Measurements from ENCODE around the gene KDM4E.

The KDM4E gene

DNA sequence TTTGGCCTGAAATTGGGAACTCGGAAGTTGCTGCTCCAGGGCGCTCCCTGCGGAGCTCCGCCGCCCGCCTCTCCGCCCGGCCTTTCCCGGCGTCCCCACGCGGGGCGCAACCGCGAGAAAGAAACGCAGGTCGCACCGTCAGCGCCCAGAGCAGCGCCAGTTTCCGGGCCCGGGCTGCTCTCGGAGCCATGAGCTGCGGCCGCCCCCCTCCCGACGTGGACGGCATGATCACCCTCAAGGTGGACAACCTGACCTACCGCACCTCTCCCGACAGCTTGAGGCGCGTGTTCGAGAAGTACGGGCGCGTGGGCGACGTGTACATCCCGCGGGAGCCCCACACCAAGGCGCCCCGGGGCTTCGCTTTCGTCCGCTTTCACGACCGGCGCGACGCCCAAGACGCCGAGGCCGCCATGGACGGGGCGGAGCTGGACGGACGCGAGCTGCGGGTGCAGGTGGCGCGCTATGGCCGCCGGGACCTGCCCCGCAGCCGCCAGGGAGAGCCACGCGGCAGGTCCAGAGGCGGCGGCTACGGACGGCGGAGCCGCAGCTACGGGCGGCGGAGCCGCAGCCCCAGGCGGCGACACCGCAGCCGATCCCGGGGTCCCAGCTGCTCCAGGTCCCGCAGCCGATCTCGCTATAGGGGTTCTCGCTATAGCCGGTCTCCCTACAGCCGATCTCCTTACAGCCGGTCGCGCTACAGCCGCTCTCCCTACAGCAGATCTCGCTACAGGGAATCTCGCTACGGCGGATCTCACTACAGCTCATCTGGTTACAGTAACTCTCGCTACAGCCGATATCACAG is 42.2 kb downstream of the KDM4E start:
- Mint-ChIP-seq H3K9me3 (no peaks in the 10 kb centered on the region), H3K27me3 (no peaks in the 10 kb centered on the region), H3K36me3 (peaks cover 14% of the 10 kb centered on the region), H3K4me1 (peaks cover 32% of the 10 kb centered on the region), H3K27ac (peak overlapping the region; percentile 97), H3K4me3 (peak overlapping the region; percentile 100)
- ATAC-seq = peak; percentile 86

DNA sequence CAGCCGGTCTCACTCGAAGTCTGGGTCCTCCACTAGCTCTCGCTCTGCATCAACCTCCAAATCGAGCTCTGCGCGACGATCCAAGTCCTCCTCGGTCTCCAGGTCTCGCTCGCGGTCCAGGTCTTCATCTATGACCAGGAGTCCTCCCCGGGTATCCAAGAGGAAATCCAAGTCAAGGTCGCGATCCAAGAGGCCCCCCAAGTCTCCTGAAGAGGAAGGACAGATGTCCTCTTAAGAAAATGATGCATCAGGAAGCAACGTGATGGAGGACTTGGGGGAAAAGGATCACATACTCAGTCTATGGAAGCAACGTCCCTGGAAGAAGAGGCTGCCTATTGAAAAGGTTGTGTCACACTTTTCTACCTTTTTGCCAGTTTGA is 42.8 kb downstream of the KDM4E start:
- H3K36me3 Mint-ChIP-seq = peaks cover 18% of the 10 kb centered on the region

DNA sequence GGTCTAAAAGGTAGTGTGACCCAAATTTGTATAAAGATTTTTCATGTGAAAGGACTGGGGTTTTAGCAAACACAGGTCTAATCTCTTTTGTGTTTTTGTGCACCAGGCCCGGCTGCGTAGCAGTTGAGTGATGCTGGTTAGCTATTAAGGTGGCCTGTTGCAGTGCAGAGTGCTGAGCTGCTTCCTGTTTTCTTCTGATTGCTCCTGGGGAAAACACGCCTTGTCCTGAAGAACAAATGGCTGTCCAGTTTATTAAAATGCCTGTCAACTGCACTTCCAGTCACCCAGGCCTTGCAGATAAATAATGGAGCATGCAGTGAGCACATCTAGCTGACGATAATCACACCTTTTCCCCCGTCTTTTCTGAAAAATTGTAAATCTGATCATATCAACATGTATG is 43.5 kb downstream of the KDM4E start:
- Mint-ChIP-seq H3K4me1 (peaks cover 38% of the 10 kb centered on the region), H3K27ac (peak overlapping the region; percentile 97), H3K9me3 (no peaks in the 10 kb centered on the region)

More for the DNA sequence above, 42.8 kb downstream of the KDM4E start:
- peak overlapping the region; percentile 97 for H3K27ac Mint-ChIP-seq
- no peak for ATAC-seq
- H3K27me3 Mint-ChIP-seq = no peaks in the 10 kb centered on the region
- H3K9me3 Mint-ChIP-seq = no peaks in the 10 kb centered on the region
- peaks cover 36% of the 10 kb centered on the region for H3K4me1 Mint-ChIP-seq
- peak overlapping the region; percentile 100 for H3K4me3 Mint-ChIP-seq

DNA sequence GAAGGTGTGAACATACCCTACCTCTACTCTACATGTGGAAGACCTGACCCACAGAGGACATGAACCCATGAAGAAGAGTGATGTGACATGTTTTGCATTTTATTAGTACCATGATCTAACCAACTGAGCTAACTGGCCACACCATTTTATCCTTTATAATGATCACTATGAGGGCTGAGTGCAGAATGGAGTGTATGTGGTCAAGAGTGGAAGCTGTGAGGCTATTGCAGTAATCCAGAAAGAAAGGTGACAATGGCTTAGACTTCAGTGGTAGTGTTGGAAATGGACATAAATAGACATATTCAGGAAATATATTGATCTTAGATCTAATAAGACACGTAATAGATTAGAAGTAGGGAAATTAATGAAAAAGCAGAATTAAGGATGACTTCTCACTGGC is 45.4 kb downstream of the KDM4E start:
- no peak for ATAC-seq
- Mint-ChIP-seq H3K4me1 (peaks cover 38% of the 10 kb centered on the region), H3K9me3 (no peaks in the 10 kb centered on the region), H3K4me3 (no peak overlapping the region), H3K36me3 (peaks cover 21% of the 10 kb centered on the region), H3K27me3 (no peaks in the 10 kb centered on the region), H3K27ac (no peak overlapping the region)

More for the DNA sequence above, 43.5 kb downstream of the KDM4E start:
- peaks cover 21% of the 10 kb centered on the region for H3K36me3 Mint-ChIP-seq
- ATAC-seq = peak; percentile 81
- peak overlapping the region; percentile 100 for H3K4me3 Mint-ChIP-seq
- H3K27me3 Mint-ChIP-seq = no peaks in the 10 kb centered on the region

DNA sequence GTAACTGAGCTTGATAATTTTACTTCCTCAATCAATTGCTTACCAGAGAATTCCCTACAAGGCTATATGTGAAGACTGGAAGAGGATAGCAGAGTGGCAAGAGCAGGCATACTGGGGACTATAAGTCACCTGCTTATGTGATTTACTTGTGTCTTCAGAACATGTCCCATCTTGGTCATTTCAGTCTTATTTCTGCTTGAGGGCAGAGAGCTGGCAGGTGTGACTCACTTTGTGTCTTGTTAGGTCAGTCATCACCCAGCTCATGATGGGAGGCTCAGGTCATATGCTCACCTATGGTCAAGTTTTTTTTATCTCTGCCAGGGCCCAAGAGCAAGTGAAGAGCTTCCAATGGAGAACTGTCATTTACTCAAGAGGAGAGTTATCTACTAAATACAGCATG is 47.9 kb downstream of the KDM4E start:
- Mint-ChIP-seq H3K27me3 (no peaks in the 10 kb centered on the region), H3K36me3 (peaks cover 21% of the 10 kb centered on the region), H3K9me3 (no peaks in the 10 kb centered on the region), H3K4me3 (no peak overlapping the region), H3K4me1 (peaks cover 39% of the 10 kb centered on the region), H3K27ac (no peak overlapping the region)
- ATAC-seq = no peak

DNA sequence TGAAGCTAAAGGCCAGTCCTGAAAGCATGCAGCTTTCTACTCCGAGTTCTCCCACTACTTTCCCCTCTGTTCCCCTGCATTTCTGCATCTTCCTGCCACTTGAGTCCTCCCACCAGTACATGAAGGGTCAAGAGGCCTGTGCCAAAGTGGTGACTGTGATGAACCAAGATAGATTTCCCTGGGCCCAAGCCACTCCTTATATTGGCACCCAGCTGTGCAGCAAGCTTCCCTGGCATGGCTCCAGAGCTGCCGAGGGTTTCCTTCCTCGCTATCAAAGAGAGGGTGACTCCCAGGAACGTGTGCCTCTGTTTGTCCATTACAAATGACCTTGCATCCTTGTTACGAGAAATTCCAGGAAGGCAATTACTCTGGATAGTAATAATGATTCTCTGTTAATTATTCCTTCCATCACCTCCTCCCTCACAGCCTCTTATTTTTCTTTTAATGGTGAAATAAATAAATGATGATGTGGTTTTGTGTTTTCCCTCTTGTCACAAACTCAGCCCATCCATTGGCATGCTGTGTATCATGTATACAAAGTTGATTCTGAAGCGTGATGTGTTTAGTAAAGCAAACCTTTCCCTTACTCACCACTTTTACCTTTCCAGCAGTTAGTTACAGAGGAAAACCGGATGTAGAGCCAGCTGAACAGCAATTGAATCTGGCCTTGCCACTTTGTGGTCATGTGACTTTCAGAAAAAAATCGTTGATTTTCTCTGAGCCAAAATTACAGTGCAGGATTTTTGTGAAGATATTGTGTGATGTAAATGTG is 49.9 kb downstream of the KDM4E start:
- Mint-ChIP-seq H3K36me3 (peaks cover 15% of the 10 kb centered on the region), H3K4me1 (peaks cover 23% of the 10 kb centered on the region), H3K27me3 (no peaks in the 10 kb centered on the region), H3K4me3 (no peak overlapping the region), H3K27ac (no peak overlapping the region), H3K9me3 (no peaks in the 10 kb centered on the region)
- no peak for ATAC-seq

DNA sequence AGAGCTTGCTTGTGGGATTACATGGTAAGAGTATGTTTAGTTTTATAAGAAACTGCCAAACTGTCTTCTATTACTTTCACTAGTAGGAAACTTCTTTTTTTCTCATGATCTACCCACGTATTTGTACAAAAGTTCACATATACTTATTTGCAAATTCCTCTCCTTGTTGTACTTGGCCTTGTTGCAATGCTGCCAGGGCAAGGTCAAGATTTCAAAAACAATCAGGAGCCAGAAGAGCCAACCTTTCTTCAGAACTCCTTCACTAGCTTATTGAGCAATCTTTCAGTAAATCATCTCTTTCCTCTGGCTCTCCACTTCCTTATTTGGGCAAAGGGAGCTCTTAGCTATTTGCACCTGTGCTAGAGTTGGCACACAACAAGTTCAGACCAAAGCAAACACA is 51.4 kb downstream of the KDM4E start:
- Mint-ChIP-seq H3K9me3 (no peaks in the 10 kb centered on the region), H3K4me1 (peaks cover 12% of the 10 kb centered on the region), H3K27ac (no peak overlapping the region), H3K4me3 (no peak overlapping the region), H3K27me3 (no peaks in the 10 kb centered on the region), H3K36me3 (peaks cover 6% of the 10 kb centered on the region)
- no peak for ATAC-seq

DNA sequence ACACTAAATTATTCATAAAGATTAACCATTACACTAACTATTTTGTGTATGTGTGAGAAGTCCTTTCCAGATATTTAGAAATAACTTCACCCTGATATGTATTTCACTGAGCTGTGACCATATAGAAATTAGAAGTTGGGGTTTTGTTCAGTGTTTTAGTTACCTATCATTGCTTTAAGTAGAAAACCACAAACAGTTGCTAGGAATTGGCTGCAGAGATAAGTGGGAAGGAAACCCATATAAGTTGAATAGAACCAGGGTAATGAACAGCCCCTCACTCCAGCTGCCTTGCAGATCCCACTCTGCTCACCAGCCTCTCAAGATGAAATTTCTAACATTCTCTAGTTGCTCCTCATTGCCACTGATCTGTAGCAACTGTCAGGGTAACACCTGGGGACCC is 51.9 kb downstream of the KDM4E start:
- H3K27ac Mint-ChIP-seq = no peak overlapping the region
- H3K36me3 Mint-ChIP-seq = peaks cover 6% of the 10 kb centered on the region
- no peaks in the 10 kb centered on the region for H3K9me3 Mint-ChIP-seq
- no peak overlapping the region for H3K4me3 Mint-ChIP-seq
- no peaks in the 10 kb centered on the region for H3K27me3 Mint-ChIP-seq
- peaks cover 12% of the 10 kb centered on the region for H3K4me1 Mint-ChIP-seq
- ATAC-seq = no peak

Data from stimulated activated memory B cell treated with anti-CD40 and anti-IgM and Interleukin-4, amounts not matched to agents 10 μg/mL and 1 μg/mL and 100 μg/mL, for 72 hours (primary cell).